K562 (cell line): ENCODE measurements around the gene GORASP1. TPM values are rescaled to one million over a fixed set of nuclear protein-coding genes. Genes with fewer than 3 reads are reported as not detected.

ENCODE experiments used
- ATAC-seq: fragments of 200-7000 bp; cut with Tn5 transposase; 3 replicates; pipeline ENCODE4 v1.9.1; 2020; ENCODE audit warnings: moderate library complexity
- BruUV-seq: library from RNA; stranded (reverse); fragments of 400-500 nt; replicated peaks from 2 replicates; lab custom pipeline; 2021; lab: Mats Ljungman, UMichigan
- CTCF ChIA-PET: fragments of 300-600 bp; formaldehyde crosslinking; extraction: SDS; loops from one replicate; lab custom pipeline; 2021; ENCODE audit warnings: low intra/inter-chr PET ratio; lab: Yijun Ruan, JAX
- POLR2A ChIA-PET: fragments of 300-600, 350-650 bp; sonication (Branson Sonifier 250); formaldehyde crosslinking; extraction: SDS; loops from one replicate; lab custom pipeline; 2021; ENCODE audit warnings: antibody characterized with exemption, inconsistent platforms; lab: Yijun Ruan, JAX
- DNase-seq, 4 experiments: peaks; one replicate each; pipeline versions ENCODE4 v3.0.0 to v3.0.0-alpha.2; 2011 to 2018; ENCODE audit warnings: low spot score in 3 of 4, mixed read lengths in 3 of 4; ENCODE audit errors: extremely low read depth in 1 of 4
- FAIRE-seq: peaks from 2 replicates; lab custom pipeline; 2011; peaks lifted over from hg19 to GRCh38; lab: Jason Lieb, UNC
- H2AFZ ChIP-seq: 2 replicates; pipeline ENCODE4 v1.6.0; 2011; ENCODE audit warnings: low read depth, low read length, control low read depth, inconsistent platforms
- H3K27ac ChIP-seq: fragments of 200-600 bp; 3 replicates; pipeline ENCODE4 v1.8.0; 2011; ENCODE audit warnings: low read depth, mild to moderate bottlenecking, control low read depth, inconsistent platforms, low read length, moderate library complexity, mixed read lengths; ENCODE audit errors: extremely low read depth
- H3K27me3 ChIP-seq, 2 experiments: fragments of 300-600 bp in 1 of 2; 2 replicates in 1 of 2; 3 replicates in 1 of 2; pipeline versions ENCODE4 v1.6.0 to v1.8.0; 2011; ENCODE audit warnings: inconsistent platforms in 2 of 2, low read length in 2 of 2, mild to moderate bottlenecking in 1 of 2, mixed read lengths in 1 of 2, moderate library complexity in 1 of 2; ENCODE audit not compliant: control insufficient read depth in 2 of 2, insufficient read depth in 2 of 2
- H3K36me3 ChIP-seq: fragments of 300-600 bp; 3 replicates; pipeline ENCODE4 v1.8.0; 2011; ENCODE audit warnings: mild to moderate bottlenecking, low read length, inconsistent platforms; ENCODE audit not compliant: control insufficient read depth, insufficient read depth
- H3K4me1 ChIP-seq, 2 experiments: fragments of 200-600 bp in 1 of 2; replicated peaks in 1 of 2; 2 replicates in 1 of 2; 3 replicates in 1 of 2; pipeline versions ENCODE4 v1.5.1 to v1.8.0; 2011; ENCODE audit warnings: inconsistent platforms in 2 of 2, low read length in 2 of 2, mild to moderate bottlenecking in 1 of 2, mixed read lengths in 1 of 2, moderate library complexity in 1 of 2; ENCODE audit not compliant: control insufficient read depth in 2 of 2, insufficient read depth in 2 of 2
- H3K4me2 ChIP-seq: 2 replicates; pipeline ENCODE4 v1.6.1; 2011; ENCODE audit warnings: low read length, control low read depth, inconsistent platforms, mixed read lengths; ENCODE audit not compliant: insufficient read depth
- H3K4me3 ChIP-seq: fragments of 200-600 bp; sonication (generic), shearing (Covaris generic); 2 replicates; pipeline ENCODE4 v1.5.1; 2016; ENCODE audit warnings: control low read depth, inconsistent platforms
- H3K79me2 ChIP-seq: fragments of 200-600 bp; 3 replicates; pipeline ENCODE4 v1.8.0; 2011; ENCODE audit warnings: low read length, inconsistent platforms; ENCODE audit not compliant: control insufficient read depth, insufficient read depth
- H3K9ac ChIP-seq, 2 experiments: 2 replicates each; pipeline versions ENCODE4 v1.6.0 to v1.6.1; 2011; ENCODE audit warnings: low read depth in 2 of 2, low read length in 2 of 2, control low read depth in 1 of 2, inconsistent platforms in 1 of 2, mild to moderate bottlenecking in 1 of 2, mixed read lengths in 1 of 2; ENCODE audit not compliant: insufficient read depth in 1 of 2
- H3K9me1 ChIP-seq: one replicate; pipeline ENCODE4 v1.6.0; 2011; ENCODE audit warnings: inconsistent platforms, mild to moderate bottlenecking, low read length, moderate library complexity; ENCODE audit not compliant: control insufficient read depth, insufficient read depth
- H3K9me3 ChIP-seq: replicated peaks from 2 replicates; pipeline ENCODE4 v1.5.1; 2011; ENCODE audit warnings: low read depth, low read length, inconsistent platforms; ENCODE audit not compliant: control insufficient read depth, insufficient read depth
- H4K20me1 ChIP-seq: replicated peaks from 2 replicates; pipeline ENCODE4 v1.6.1; 2011; ENCODE audit warnings: low read length, inconsistent platforms, mixed read lengths; ENCODE audit not compliant: control insufficient read depth, insufficient read depth
- CCNT2 ChIP-seq: IDR thresholded peaks from 2 replicates; pipeline ENCODE4 v1.6.1; 2011; ENCODE audit warnings: borderline replicate concordance, low read depth, mild to moderate bottlenecking, moderate library complexity, mixed read lengths, low read length; ENCODE audit not compliant: insufficient read length; ENCODE audit errors: extremely low read depth
- EHMT2 ChIP-seq: fragments of 450-650 bp; IDR thresholded peaks from 2 replicates; pipeline ENCODE4 v1.6.1; 2018; ENCODE audit warnings: antibody characterized with exemption
- MIER1 ChIP-seq: fragments of 450-650 bp; IDR thresholded peaks from 2 replicates; pipeline ENCODE4 v1.6.1; 2016; ENCODE audit warnings: antibody characterized with exemption, mild to moderate bottlenecking, low read depth
- SIN3A ChIP-seq, 2 experiments: fragments of 150-350 bp in 1 of 2; IDR thresholded peaks; 2 replicates each; pipeline ENCODE4 v1.6.1; 2011 to 2016; ENCODE audit warnings: borderline replicate concordance in 2 of 2, low read depth in 2 of 2, low read length in 2 of 2, mild to moderate bottlenecking in 2 of 2, moderate library complexity in 2 of 2; ENCODE audit not compliant: control insufficient read depth in 1 of 2
- WGBS: fragments of 100-300 bp; shearing (Covaris generic); methylation state at CpG from one replicate; pipeline ENCODE4 v1.1.6; 2016; ENCODE audit warnings: low coverage, mixed read lengths; ENCODE audit not compliant: insufficient coverage; ENCODE audit errors: missing lambda C conversion rate; 5-methylcytosine and 5-hydroxymethylcytosine counted together
- in situ Hi-C: fragments of 300-500 bp; cut with MboI; formaldehyde crosslinking; loops from 4 replicates; pipeline ENCODE4 v1.15.0; 2018; ENCODE audit warnings: inconsistent platforms, mixed read lengths
- intact Hi-C: fragments of 100-400 bp; cut with micrococcal nuclease; formaldehyde crosslinking; loops from 2 replicates; pipeline ENCODE4 v1.14.2; 2022
- polyA plus RNA-seq, 8 experiments: library from polyadenylated mRNA; depleted of rRNA in 4 of 8; stranded (reverse) in 5 of 8; unstranded in 3 of 8; fragments of >200 nt; fragmentation: Nextera tagmentation in 2 of 8; fragmentation: Illumina TruSeq in 1 of 8; extraction: Ambion mirVana in 2 of 8; extraction: Trizol in 1 of 8; gene quantifications; 2 replicates each; pipeline versions ENCODE4 v1.2.1 to v1.2.3, GENCODE V29; 2011 to 2014; ENCODE audit warnings: inconsistent platforms in 1 of 8, missing spikeins in 1 of 8
- total RNA-seq, 7 experiments: library from RNA; depleted of rRNA in 6 of 7; stranded (reverse); fragments of >200 nt in 6 of 7; fragmentation: Illumina TruSeq in 2 of 7; extraction: Trizol in 2 of 7; gene quantifications; 2 replicates each; pipeline versions ENCODE4 v1.2.1 to v1.2.3, GENCODE V29; 2011 to 2021; ENCODE audit warnings: low replicate concordance in 1 of 7

GORASP1 gene
- total and polyA plus RNA-seq, 9 of the 15 experiments (the other 6 are each of a cell fraction or from before 2014, with no cell fraction given), result 8.4 to 87.9 (median 67.6) TPM

GRCh38 chr3:39108200-39108710 lies 828 bp upstream of the GORASP1 start:
- Histone ChIP-seq H3K79me2 (peaks cover 43% of the 10 kb centered on the region), H3K9me3 (no peaks in the 10 kb centered on the region), H3K36me3 (peaks cover 10% of the 10 kb centered on the region; the same call in 2 of the 3 replicates), H3K27ac (no peak overlapping the region), H3K4me2 (peak overlapping the region; percentile 83), H3K9me1 (no peaks in the 10 kb centered on the region), H3K4me1 (peaks cover 21 to 36% of the 10 kb centered on the region in 2 experiments; a peak in 4 of 5 replicates), H2AFZ (peak overlapping the region; percentile 97; the same call in 1 of the 2 replicates), H3K27me3 (no peaks in the 10 kb centered on the region), H3K4me3 (peak overlapping the region; percentile 98), H4K20me1 (no peaks in the 10 kb centered on the region; the same call in 1 of the 2 replicates), H3K9ac (peak overlapping the region in 1 of 2 experiments; percentile 99; a peak in 1 of 4 replicates)
- 40% methylated on average over 2 of the region's 2 CpGs for WGBS
- TF ChIP-seq EHMT2, result 0 out of 2 replicates have a peak, but pooled peaks have one; percentile 0
- TF ChIP-seq CCNT2, result no peak
- TF ChIP-seq SIN3A (IDR thresholded peaks at IDR 0.05; ENCODE audit: borderline replicate concordance in 2 of 2, control insufficient read depth in 1 of 2, low read depth in 2 of 2, low read length in 2 of 2), result 0 out of 4 replicates have a peak, but pooled peaks of 1 of the 2 experiments have one; percentile 24
- 0 out of 2 replicates have a peak, but pooled peaks have one; percentile 1 for TF ChIP-seq MIER1
- ChIA-PET CTCF (no interaction called here), POLR2A (interaction anchor here (0.6 to 1.8 kb wide), 9 partner anchors 7 to 299 kb away, joined by 3 to 9 read pairs (median 5); partner anchors contain the start of gene RPSA)
- intact Hi-C loops, result no loop called here
- in situ Hi-C loops, result no loop called here
- no peak for ATAC-seq
- FAIRE-seq, result no peak
- no peak for DNase-seq
- no TSS peak for BruUV-seq
